ENCODE measurements around the gene CCDC197. TPM values are rescaled to one million over a fixed set of nuclear protein-coding genes. Genes with fewer than 3 reads are reported as not detected.
A peak's percentile ranks its signal among the peaks of the same experiment; 100 is the strongest.

Gene CCDC197
- total and polyA plus RNA-seq, 8 donors = not detected

DNA sequence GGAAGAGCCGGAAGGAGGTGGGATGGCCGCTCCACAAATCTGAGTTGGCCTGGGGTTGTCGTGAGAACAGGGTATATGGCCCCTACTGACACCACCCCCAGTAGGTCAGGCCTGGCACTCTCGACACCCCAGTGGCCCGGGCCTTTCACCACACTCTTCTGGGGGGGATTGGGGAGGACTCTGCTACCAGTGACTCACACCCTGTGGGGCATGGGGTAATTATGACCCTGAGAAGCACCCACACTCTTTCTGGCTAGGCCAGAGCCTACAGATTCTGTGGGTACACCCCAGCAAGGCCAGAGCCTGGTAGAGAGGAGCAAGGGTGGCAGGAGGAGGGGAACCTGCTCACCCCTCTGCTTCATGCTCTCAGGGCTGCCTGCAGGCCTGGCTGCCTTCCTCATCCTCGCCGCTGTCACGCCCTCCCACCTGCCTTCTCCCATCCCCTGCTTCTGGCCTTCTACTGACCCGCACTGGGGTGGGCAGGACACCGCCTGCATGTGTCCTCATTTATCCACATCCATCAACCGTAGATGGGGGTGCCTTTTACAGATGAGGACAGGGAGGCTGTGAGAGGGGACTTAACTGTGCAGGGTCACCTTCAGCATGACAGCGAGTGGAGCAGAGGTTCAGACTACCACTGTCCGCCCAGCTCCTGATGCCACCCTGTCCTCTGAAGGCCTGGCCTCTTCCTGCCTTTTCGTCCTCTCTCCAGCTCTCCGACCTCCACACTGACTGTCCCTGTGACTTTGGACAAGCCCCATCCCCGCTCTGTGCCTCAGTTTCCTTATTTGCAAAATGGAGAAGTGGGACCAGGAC is 39.1 kb upstream of the CCDC197 start:
- Histone ChIP-seq H3K9me3 (no peaks in the 10 kb centered on the region), H3K4me3 (no peak overlapping the region), H3K4me1 (peaks cover 42 to 82% (median 66%) of the 10 kb centered on the region in 4 donors), H3K36me3 (no peaks in the 10 kb centered on the region), H3K27ac (peak overlapping the region in 4 of 5 donors; percentile 62 to 78 (median 70)), H3K27me3 (no peaks in the 10 kb centered on the region)
- intact Hi-C loops (cut with DNase I; ENCODE audit: low total_unique reads) = no loop called here
- TF ChIP-seq, protein P1, sequence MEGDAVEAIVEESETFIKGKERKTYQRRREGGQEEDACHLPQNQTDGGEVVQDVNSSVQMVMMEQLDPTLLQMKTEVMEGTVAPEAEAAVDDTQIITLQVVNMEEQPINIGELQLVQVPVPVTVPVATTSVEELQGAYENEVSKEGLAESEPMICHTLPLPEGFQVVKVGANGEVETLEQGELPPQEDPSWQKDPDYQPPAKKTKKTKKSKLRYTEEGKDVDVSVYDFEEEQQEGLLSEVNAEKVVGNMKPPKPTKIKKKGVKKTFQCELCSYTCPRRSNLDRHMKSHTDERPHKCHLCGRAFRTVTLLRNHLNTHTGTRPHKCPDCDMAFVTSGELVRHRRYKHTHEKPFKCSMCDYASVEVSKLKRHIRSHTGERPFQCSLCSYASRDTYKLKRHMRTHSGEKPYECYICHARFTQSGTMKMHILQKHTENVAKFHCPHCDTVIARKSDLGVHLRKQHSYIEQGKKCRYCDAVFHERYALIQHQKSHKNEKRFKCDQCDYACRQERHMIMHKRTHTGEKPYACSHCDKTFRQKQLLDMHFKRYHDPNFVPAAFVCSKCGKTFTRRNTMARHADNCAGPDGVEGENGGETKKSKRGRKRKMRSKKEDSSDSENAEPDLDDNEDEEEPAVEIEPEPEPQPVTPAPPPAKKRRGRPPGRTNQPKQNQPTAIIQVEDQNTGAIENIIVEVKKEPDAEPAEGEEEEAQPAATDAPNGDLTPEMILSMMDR (IDR thresholded peaks at IDR 0.05) = no peak
- TF ChIP-seq POLR2AphosphoS5 (IDR thresholded peaks at IDR 0.05) (no peak), POLR2A (IDR thresholded peaks at IDR 0.05) (no peak), EP300 (IDR thresholded peaks at IDR 0.05) (no peak)
- no peak for DNase-seq
- 91 to 95% (median 92%) methylated on average over 15 to 16 of the region's 16 CpGs for WGBS, 5 donors

DNA sequence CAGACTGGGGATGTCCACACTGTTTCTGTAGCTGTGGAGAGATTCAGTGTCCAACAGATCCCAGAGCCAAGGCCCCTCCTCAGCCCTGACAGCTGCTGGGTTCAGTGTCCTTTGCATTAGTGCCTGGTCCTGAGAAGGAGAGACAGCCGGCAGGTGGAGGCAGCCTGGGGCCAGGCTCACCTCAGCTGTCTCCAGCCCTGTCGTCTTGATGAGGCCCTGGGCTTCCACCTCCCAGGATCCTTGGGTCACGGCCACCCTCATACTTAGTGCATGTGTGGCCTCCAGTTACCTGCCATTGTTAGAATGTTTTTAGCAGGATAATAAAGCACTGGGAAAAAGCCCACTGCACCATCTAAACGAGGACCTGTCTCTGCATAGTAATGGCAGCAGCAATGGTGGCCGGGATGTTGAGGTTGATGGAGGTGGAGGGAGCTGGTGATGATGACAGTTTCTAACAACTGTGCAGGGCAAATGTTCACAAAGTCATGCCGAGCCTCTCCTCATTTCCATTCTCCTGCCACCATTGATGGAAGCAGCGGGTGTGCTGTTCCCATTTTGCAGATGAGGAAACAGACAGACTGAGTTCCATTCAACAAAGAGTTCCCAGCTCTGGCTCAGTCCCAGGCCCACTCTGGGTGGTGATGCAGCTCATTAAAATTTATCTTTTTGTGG is 38.4 kb upstream of the CCDC197 start:
- Histone ChIP-seq H3K36me3 (no peaks in the 10 kb centered on the region), H3K27me3 (no peaks in the 10 kb centered on the region), H3K9me3 (no peaks in the 10 kb centered on the region), H3K4me1 (peaks cover 42 to 83% (median 66%) of the 10 kb centered on the region in 4 donors), H3K27ac (peak overlapping the region in 4 of 5 donors; percentile 38 to 78 (median 64)), H3K4me3 (no peak overlapping the region)
- 85 to 92% (median 88%) methylated on average over 7 of the region's 7 CpGs for WGBS, 5 donors
- no peak for DNase-seq
- intact Hi-C loops (cut with DNase I; ENCODE audit: low total_unique reads) = no loop called here
- TF ChIP-seq POLR2AphosphoS5 (IDR thresholded peaks at IDR 0.05) = no peak
- TF ChIP-seq POLR2A (IDR thresholded peaks at IDR 0.05) = no peak
- TF ChIP-seq, protein P1 (IDR thresholded peaks at IDR 0.05) = no peak
- TF ChIP-seq EP300 (IDR thresholded peaks at IDR 0.05) = no peak

DNA sequence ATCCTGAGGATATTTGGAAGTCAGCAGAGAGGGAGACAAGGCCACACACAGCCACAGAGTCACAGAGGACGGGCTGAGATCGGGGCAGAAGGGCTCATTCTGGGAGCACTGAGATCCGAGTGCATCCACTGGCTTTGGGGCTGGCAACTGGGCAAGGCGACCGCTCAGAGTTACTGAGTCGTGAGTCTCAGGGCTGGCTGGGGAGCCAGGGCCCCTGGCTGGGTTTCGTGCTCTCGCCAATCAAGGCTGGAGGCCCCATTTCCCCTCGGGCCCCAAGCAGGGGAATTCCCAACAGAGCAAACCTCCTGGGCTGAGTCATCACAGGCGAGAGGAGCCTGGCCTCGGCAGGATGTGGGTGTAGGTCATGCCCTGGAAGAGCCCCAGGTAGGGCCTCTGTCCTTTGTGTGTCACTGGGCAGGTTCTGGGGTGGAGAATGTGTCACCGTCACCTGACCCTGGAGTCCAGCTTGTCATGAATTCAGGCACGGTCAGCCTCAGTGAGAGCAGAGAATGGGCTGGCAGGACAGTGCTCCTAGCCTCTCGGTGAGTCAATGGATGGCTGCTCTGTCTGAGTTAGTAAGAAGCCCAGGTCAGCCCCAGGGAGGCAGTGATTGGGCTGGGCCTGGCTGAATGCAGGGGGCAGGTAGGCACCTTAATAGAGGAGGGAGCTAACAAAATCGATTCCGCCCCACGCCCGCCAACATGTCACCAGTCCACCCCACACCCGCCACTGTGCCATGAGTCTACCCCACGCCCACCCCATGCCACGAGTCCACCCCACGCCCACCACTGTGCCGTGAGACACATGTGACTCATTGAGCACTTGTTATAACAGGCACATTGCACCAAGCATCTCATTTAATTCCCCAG is 37.6 kb upstream of the CCDC197 start:
- intact Hi-C loops (cut with DNase I; ENCODE audit: low total_unique reads) = no loop called here
- H3K4me1 ChIP-seq = peaks cover 46 to 83% (median 64%) of the 10 kb centered on the region in 4 donors
- peak; percentile 77 to 94 for DNase-seq
- H3K9me3 ChIP-seq = no peaks in the 10 kb centered on the region
- H3K27ac ChIP-seq = peak overlapping the region in 4 of 5 donors; percentile 38 to 78 (median 64)
- no peak overlapping the region for H3K4me3 ChIP-seq
- no peaks in the 10 kb centered on the region for H3K27me3 ChIP-seq
- TF ChIP-seq, protein P1 (IDR thresholded peaks at IDR 0.05) = no peak
- peak in 2 of 3 donors; percentile 27 to 66 for TF ChIP-seq POLR2AphosphoS5 (IDR thresholded peaks at IDR 0.05)
- no peaks in the 10 kb centered on the region for H3K36me3 ChIP-seq
- WGBS, 5 donors = 46 to 67% (median 53%) methylated on average over 18 to 23 of the region's 23 CpGs

DNA sequence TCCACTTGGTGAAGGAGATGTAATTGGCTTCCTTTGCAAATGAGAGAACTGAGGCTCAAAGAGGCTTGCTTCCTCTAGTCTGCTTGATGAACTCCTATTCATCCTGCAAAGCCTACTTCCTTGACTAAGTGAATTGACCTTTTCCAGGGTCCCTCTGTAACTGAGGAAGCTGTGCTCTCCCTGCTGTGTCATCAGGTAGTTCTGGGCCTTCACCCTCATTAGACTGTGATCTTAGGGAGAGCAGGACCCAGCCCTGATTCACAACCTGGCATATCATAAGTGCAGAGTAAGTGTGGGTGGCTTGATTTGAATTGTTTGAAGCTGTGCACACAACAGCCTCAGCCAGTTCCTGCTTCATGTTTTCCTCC is 37.0 kb upstream of the CCDC197 start:
- intact Hi-C loops (cut with DNase I; ENCODE audit: low total_unique reads) = no loop called here
- Histone ChIP-seq H3K36me3 (no peaks in the 10 kb centered on the region), H3K4me3 (no peak overlapping the region), H3K27ac (peak overlapping the region in 4 of 5 donors; percentile 38 to 78 (median 64)), H3K9me3 (no peaks in the 10 kb centered on the region), H3K27me3 (no peaks in the 10 kb centered on the region), H3K4me1 (peaks cover 46 to 83% (median 61%) of the 10 kb centered on the region in 4 donors)
- peak in 1 of 2 donors; percentile 35 for DNase-seq
- TF ChIP-seq EP300 (IDR thresholded peaks at IDR 0.05) (no peak), POLR2AphosphoS5 (IDR thresholded peaks at IDR 0.05) (no peak), POLR2A (IDR thresholded peaks at IDR 0.05) (no peak)
- TF ChIP-seq, protein P1 (IDR thresholded peaks at IDR 0.05) = no peak

Data from stomach (tissue), 9 donors.